PC-9 (cell line): Measurements from ENCODE around the gene MYH11. TPM values are rescaled to one million over a fixed set of nuclear protein-coding genes. Genes with fewer than 3 reads are reported as not detected.
"Not testable (repeated sequence)": the region's sequence is repeated elsewhere in the genome, so short reads cannot be mapped to it uniquely, and the experiment has no call there.

Experiments
- BruUV-seq: library from RNA; stranded (reverse); fragments of 400-500 nt; replicated peaks from 2 replicates; lab custom pipeline; 2021; lab: Mats Ljungman, UMichigan
- CTCF ChIA-PET: fragments of 300-600 bp; sonication (Branson Sonifier 250); formaldehyde crosslinking; loops from one replicate; lab custom pipeline; 2022; ENCODE audit warnings: antibody characterized with exemption; lab: Charles Lee
- POLR2A ChIA-PET: fragments of 300-600 bp; sonication (Branson Sonifier 250); formaldehyde crosslinking; loops from one replicate; lab custom pipeline; 2022; ENCODE audit warnings: antibody characterized with exemption; ENCODE audit not compliant: unreplicated experiment; lab: Charles Lee
- DNase-seq, 2 experiments: peaks; one replicate each; pipeline versions ENCODE4 v3.0.0 to v3.0.0-alpha.2; 2015 to 2022; ENCODE audit warnings: mixed read lengths in 1 of 2
- H2AFZ ChIP-seq: fragments of 200-600 bp; sonication (generic); 2 replicates; pipeline ENCODE4 v1.8.1; 2017; ENCODE audit warnings: antibody characterized with exemption
- H3F3A ChIP-seq: fragments of 200-600 bp; sonication (generic); 2 replicates; pipeline ENCODE4 v1.8.1; 2017; ENCODE audit warnings: antibody characterized with exemption, mild to moderate bottlenecking, low read depth; ENCODE audit not compliant: insufficient read depth
- H3K27ac ChIP-seq: fragments of 200-600 bp; sonication (generic); 2 replicates; pipeline ENCODE4 v1.6.1; 2016; ENCODE audit warnings: mixed run types
- H3K27me3 ChIP-seq: fragments of 200-600 bp; sonication (generic); 2 replicates; pipeline ENCODE4 v1.6.1; 2016; ENCODE audit warnings: low read depth, mixed run types; ENCODE audit not compliant: insufficient read depth
- H3K36me3 ChIP-seq: fragments of 200-600 bp; sonication (generic); 2 replicates; pipeline ENCODE4 v1.6.1; 2016; ENCODE audit warnings: low read depth, mixed run types
- H3K4me1 ChIP-seq: fragments of 200-600 bp; sonication (generic); replicated peaks from 2 replicates; pipeline ENCODE4 v1.6.1; 2016; ENCODE audit warnings: mixed run types; ENCODE audit not compliant: insufficient read depth
- H3K4me2 ChIP-seq: fragments of 200-600 bp; sonication (generic); 2 replicates; pipeline ENCODE4 v1.6.1; 2017; ENCODE audit warnings: mixed run types
- H3K4me3 ChIP-seq: fragments of 200-600 bp; sonication (generic); 2 replicates; pipeline ENCODE4 v1.6.1; 2016; ENCODE audit warnings: mixed run types
- H3K79me2 ChIP-seq: fragments of 200-600 bp; sonication (generic); 2 replicates; pipeline ENCODE4 v1.6.1; 2017; ENCODE audit warnings: low read depth, mixed run types
- H3K9me2 ChIP-seq: fragments of 200-600 bp; sonication (generic); 2 replicates; pipeline ENCODE4 v1.8.1; 2017; ENCODE audit warnings: mild to moderate bottlenecking; ENCODE audit not compliant: insufficient read depth
- H3K9me3 ChIP-seq: fragments of 200-600 bp; sonication (generic); 2 replicates; pipeline ENCODE4 v1.8.1; 2016; ENCODE audit warnings: low read depth; ENCODE audit not compliant: insufficient read depth
- H4K20me1 ChIP-seq: fragments of 200-600 bp; sonication (generic); 2 replicates; pipeline ENCODE4 v1.8.1; 2017; ENCODE audit not compliant: insufficient read depth
- EZH2 ChIP-seq: fragments of 200-600 bp; sonication (generic); IDR thresholded peaks from 2 replicates; pipeline ENCODE4 v1.8.0; 2017; ENCODE audit warnings: antibody characterized with exemption, low read depth
- intact Hi-C: fragments of 100-400 bp; cut with micrococcal nuclease; formaldehyde crosslinking; loops from one replicate; pipeline ENCODE4 v1.10.0; 2022; ENCODE audit not compliant: unreplicated experiment
- total RNA-seq: library from RNA; stranded (reverse); gene quantifications from 2 replicates; pipeline ENCODE4 v1.2.3, GENCODE V29; 2021
- TF ChIP-seq, protein P1 (sequence below): fragments of 200-600 bp; sonication (generic); conservative IDR thresholded peaks from 2 replicates; pipeline ENCODE4 v1.6.1; 2017; ENCODE audit warnings: mixed run types, antibody characterized with exemption, mild to moderate bottlenecking, moderate library complexity

Gene MYH11
- total RNA-seq, 1 experiment from 2014 or later: 0.11 TPM

DNA sequence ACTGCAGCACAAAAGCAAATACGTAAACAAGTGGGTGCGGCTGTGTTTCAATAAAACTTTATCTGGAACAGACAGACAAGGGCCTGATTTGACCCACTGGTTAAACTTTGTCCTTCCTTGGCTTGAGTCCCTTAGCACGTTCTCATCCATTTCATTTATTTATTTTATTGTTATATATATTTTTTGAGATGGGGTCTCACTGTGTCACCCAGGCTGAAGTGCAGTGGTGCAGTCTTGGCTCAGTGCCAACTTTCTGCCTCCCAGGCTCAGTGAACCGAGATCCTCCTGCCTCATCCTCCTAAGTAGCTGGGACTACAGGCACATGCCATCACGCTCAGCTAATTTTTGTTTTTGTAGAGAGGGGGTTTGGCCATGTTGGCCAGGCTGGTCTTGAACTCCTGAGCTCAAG lies 64.3 kb downstream of the MYH11 start:
- Histone ChIP-seq H3K4me2 (no peak overlapping the region), H3K36me3 (no peaks in the 10 kb centered on the region), H3K9me3 (no peaks in the 10 kb centered on the region), H3F3A (peaks cover 8% of the 10 kb centered on the region; the same call in 1 of the 2 replicates), H3K9me2 (no peaks in the 10 kb centered on the region), H2AFZ (no peak overlapping the region), H3K4me3 (no peak overlapping the region), H3K27me3 (no peaks in the 10 kb centered on the region), H3K27ac (no peak overlapping the region), H4K20me1 (no peaks in the 10 kb centered on the region), H3K79me2 (no peaks in the 10 kb centered on the region), H3K4me1 (no peaks in the 10 kb centered on the region; the same call in 1 of the 2 replicates)
- CTCF ChIA-PET: no interaction called here
- BruUV-seq: no TSS peak
- DNase-seq: no peak
- intact Hi-C loops: no loop called here
- POLR2A ChIA-PET: no interaction called here
- TF ChIP-seq, protein P1, sequence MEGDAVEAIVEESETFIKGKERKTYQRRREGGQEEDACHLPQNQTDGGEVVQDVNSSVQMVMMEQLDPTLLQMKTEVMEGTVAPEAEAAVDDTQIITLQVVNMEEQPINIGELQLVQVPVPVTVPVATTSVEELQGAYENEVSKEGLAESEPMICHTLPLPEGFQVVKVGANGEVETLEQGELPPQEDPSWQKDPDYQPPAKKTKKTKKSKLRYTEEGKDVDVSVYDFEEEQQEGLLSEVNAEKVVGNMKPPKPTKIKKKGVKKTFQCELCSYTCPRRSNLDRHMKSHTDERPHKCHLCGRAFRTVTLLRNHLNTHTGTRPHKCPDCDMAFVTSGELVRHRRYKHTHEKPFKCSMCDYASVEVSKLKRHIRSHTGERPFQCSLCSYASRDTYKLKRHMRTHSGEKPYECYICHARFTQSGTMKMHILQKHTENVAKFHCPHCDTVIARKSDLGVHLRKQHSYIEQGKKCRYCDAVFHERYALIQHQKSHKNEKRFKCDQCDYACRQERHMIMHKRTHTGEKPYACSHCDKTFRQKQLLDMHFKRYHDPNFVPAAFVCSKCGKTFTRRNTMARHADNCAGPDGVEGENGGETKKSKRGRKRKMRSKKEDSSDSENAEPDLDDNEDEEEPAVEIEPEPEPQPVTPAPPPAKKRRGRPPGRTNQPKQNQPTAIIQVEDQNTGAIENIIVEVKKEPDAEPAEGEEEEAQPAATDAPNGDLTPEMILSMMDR: no peak
- no peak for TF ChIP-seq EZH2

- Histone ChIP-seq H3K9me2 (no peaks in the 10 kb centered on the region), H3F3A (peaks cover 8% of the 10 kb centered on the region; the same call in 1 of the 2 replicates), H4K20me1 (no peaks in the 10 kb centered on the region), H3K4me2 (no peak overlapping the region), H2AFZ (no peak overlapping the region), H3K4me3 (no peak overlapping the region), H3K4me1 (no peaks in the 10 kb centered on the region; the same call in 1 of the 2 replicates), H3K27me3 (no peaks in the 10 kb centered on the region), H3K79me2 (no peaks in the 10 kb centered on the region), H3K27ac (no peak overlapping the region), H3K9me3 (no peaks in the 10 kb centered on the region), H3K36me3 (no peaks in the 10 kb centered on the region)
- no TSS peak for BruUV-seq
- ChIA-PET CTCF (no interaction called here), POLR2A (no interaction called here)
- DNase-seq: no peak
- TF ChIP-seq, protein P1: no peak
- TF ChIP-seq EZH2: no peak
- intact Hi-C loops: no loop called here
Observed at GRCh38 chr16:15790458-15790857, 66.4 kb downstream of the MYH11 start.

- H3K27ac ChIP-seq, intact Hi-C loops, H3K4me3 ChIP-seq, H3K4me2 ChIP-seq, H3K79me2 ChIP-seq, H4K20me1 ChIP-seq, BruUV-seq, CTCF ChIA-PET, H3K36me3 ChIP-seq, POLR2A ChIA-PET, H2AFZ ChIP-seq, H3K27me3 ChIP-seq, H3K4me1 ChIP-seq, H3K9me3 ChIP-seq, DNase-seq, H3F3A ChIP-seq, H3K9me2 ChIP-seq: not testable (repeated sequence)
Observed at GRCh38 chr16:15789816-15790215, 67.0 kb downstream of the MYH11 start.

GRCh38 chr16:15788846-15789239 lies 68.0 kb downstream of the MYH11 start:
- Histone ChIP-seq H3K4me2 (no peak overlapping the region), H3K79me2 (no peaks in the 10 kb centered on the region), H3K27me3 (no peaks in the 10 kb centered on the region), H2AFZ (no peak overlapping the region), H3K4me1 (no peaks in the 10 kb centered on the region), H3F3A (no peaks in the 10 kb centered on the region), H3K27ac (no peak overlapping the region), H3K9me2 (no peaks in the 10 kb centered on the region), H3K36me3 (no peaks in the 10 kb centered on the region), H4K20me1 (no peaks in the 10 kb centered on the region), H3K4me3 (no peak overlapping the region), H3K9me3 (no peaks in the 10 kb centered on the region)
- TF ChIP-seq, protein P1: no peak
- no peak for TF ChIP-seq EZH2
- no TSS peak for BruUV-seq
- intact Hi-C loops: no loop called here
- DNase-seq: no peak
- ChIA-PET POLR2A (no interaction called here), CTCF (interaction anchor here (0.6 kb wide), 1 partner anchor 317 kb away, joined by 15 read pairs; no protein-coding TSS in a partner anchor)
